Activated T-cell treated with anti-CD3 and anti-CD28 coated beads, Interleukin-2, amount 50 U/mL, for 48 hours (primary cell): ENCODE results near the gene MRPS31.
"Not testable (repeated sequence)": the region's sequence is repeated elsewhere in the genome, so short reads cannot be mapped to it uniquely, and the experiment has no call there.

ENCODE experiments used
- DNase-seq, 2 experiments: peaks; one replicate each; pipeline ENCODE4 v3.0.0-alpha.2; 2020

The MRPS31 gene

GRCh38 chr13:40758811-40759210 is 12.2 kb downstream of the MRPS31 start:
- DNase-seq, result no peak

GRCh38 chr13:40756042-40756441 is 14.9 kb downstream of the MRPS31 start:
- no peak for DNase-seq

- DNase-seq, result no peak
Observed at GRCh38 chr13:40755082-40755700, 15.8 kb downstream of the MRPS31 start.

GRCh38 chr13:40749327-40749726 is 21.7 kb downstream of the MRPS31 start:
- no peak for DNase-seq

GRCh38 chr13:40735232-40735548 is 35.8 kb downstream of the MRPS31 start:
- not testable (repeated sequence) for DNase-seq

GRCh38 chr13:40734536-40735231 is 36.3 kb downstream of the MRPS31 start:
- not testable (repeated sequence) for DNase-seq

- DNase-seq, result no peak
Observed at GRCh38 chr13:40732658-40733057, 38.3 kb downstream of the MRPS31 start.

GRCh38 chr13:40728595-40728994 is 42.4 kb downstream of the MRPS31 start:
- DNase-seq, result no peak

- DNase-seq, result not testable (repeated sequence)
Observed at GRCh38 chr13:40714433-40714832, 56.6 kb downstream of the MRPS31 start.

GRCh38 chr13:40706439-40706838 is 64.6 kb downstream of the MRPS31 start:
- DNase-seq, result no peak

GRCh38 chr13:40697711-40698110 is 73.3 kb downstream of the MRPS31 start:
- DNase-seq, result no peak

- no peak for DNase-seq
Observed at GRCh38 chr13:40694426-40694825, 76.6 kb downstream of the MRPS31 start.

GRCh38 chr13:40692946-40693345 is 78.0 kb downstream of the MRPS31 start:
- no peak for DNase-seq

- no peak for DNase-seq
Observed at GRCh38 chr13:40688781-40689180, 82.2 kb downstream of the MRPS31 start.

GRCh38 chr13:40682449-40683240 is 88.3 kb downstream of the MRPS31 start:
- DNase-seq, result no peak

- DNase-seq, result no peak
Observed at GRCh38 chr13:40681341-40682146, 89.4 kb downstream of the MRPS31 start.

GRCh38 chr13:40680659-40681323 is 90.2 kb downstream of the MRPS31 start:
- DNase-seq, result no peak

- no peak for DNase-seq
Observed at GRCh38 chr13:40679480-40679985, 91.5 kb downstream of the MRPS31 start.
